Endothelial cell of umbilical vein (primary cell): ENCODE results near the gene ZNF302. TPM values are rescaled to one million over a fixed set of nuclear protein-coding genes. Genes with fewer than 3 reads are reported as not detected.

Experiments
- BruUV-seq: library from RNA; stranded (reverse); fragments of 400-500 nt; replicated peaks from 2 replicates; lab custom pipeline; 2021; lab: Mats Ljungman, UMichigan
- CTCF ChIA-PET: fragments of 300-600, 350-600 bp; sonication (Branson Sonifier 250); formaldehyde crosslinking; loops from one replicate; lab custom pipeline; 2021; ENCODE audit warnings: antibody characterized with exemption, inconsistent platforms; lab: Charles Lee
- POLR2A ChIA-PET: fragments of 300-600, 350-600 bp; sonication (Branson Sonifier 250); formaldehyde crosslinking; loops from one replicate; lab custom pipeline; 2021; ENCODE audit warnings: antibody characterized with exemption, inconsistent platforms; lab: Charles Lee
- DNase-seq: peaks from one replicate; pipeline ENCODE4 v3.0.0-alpha.2; 2011; ENCODE audit warnings: low read depth, low spot score
- FAIRE-seq: peaks from 2 replicates; lab custom pipeline; 2011; peaks lifted over from hg19 to GRCh38; lab: Jason Lieb, UNC
- H2AFZ ChIP-seq: 2 replicates; pipeline ENCODE4 v1.6.0; 2012; ENCODE audit warnings: low read depth, low read length, control low read depth, inconsistent platforms
- H3K27ac ChIP-seq: 2 replicates; pipeline ENCODE4 v1.5.1; 2011; ENCODE audit warnings: low read depth, mild to moderate bottlenecking, control low read depth, low read length, moderate library complexity; ENCODE audit not compliant: insufficient read depth
- H3K27me3 ChIP-seq, 2 experiments: 2 replicates each; pipeline versions ENCODE4 v1.6.0 to v1.6.1; 2011; ENCODE audit warnings: low read length in 2 of 2, mixed read lengths in 1 of 2; ENCODE audit not compliant: control insufficient read depth in 2 of 2, insufficient read depth in 2 of 2
- H3K36me3 ChIP-seq, 2 experiments: 2 replicates in 1 of 2; 3 replicates in 1 of 2; pipeline ENCODE4 v1.5.1; 2011; ENCODE audit warnings: low read length in 2 of 2, mild to moderate bottlenecking in 1 of 2, moderate library complexity in 1 of 2; ENCODE audit not compliant: control insufficient read depth in 2 of 2, insufficient read depth in 2 of 2; ENCODE audit errors: extremely low read depth in 1 of 2
- H3K4me1 ChIP-seq: 3 replicates; pipeline ENCODE4 v1.5.1; 2011; ENCODE audit warnings: mild to moderate bottlenecking, low read length; ENCODE audit not compliant: control insufficient read depth, insufficient read depth; ENCODE audit errors: extremely low read depth
- H3K4me2 ChIP-seq: 2 replicates; pipeline ENCODE4 v1.6.1; 2011; ENCODE audit warnings: low read length, control low read depth, mixed read lengths; ENCODE audit not compliant: insufficient read depth
- H3K4me3 ChIP-seq, 3 experiments: fragments of 200-600 bp in 1 of 3; sonication (generic), shearing (Covaris generic) in 1 of 3; replicated peaks in 1 of 3; 2 replicates each; pipeline ENCODE4 v1.5.1; 2011 to 2016; ENCODE audit warnings: control low read depth in 3 of 3, low read length in 3 of 3, mild to moderate bottlenecking in 2 of 3, inconsistent platforms in 1 of 3, low read depth in 1 of 3, moderate library complexity in 1 of 3; ENCODE audit not compliant: insufficient read depth in 1 of 3
- H3K79me2 ChIP-seq: 2 replicates; pipeline ENCODE4 v1.6.0; 2012; ENCODE audit warnings: low read length, inconsistent platforms; ENCODE audit not compliant: control insufficient read depth, insufficient read depth
- H3K9ac ChIP-seq: replicated peaks from 2 replicates; pipeline ENCODE3; 2011; ENCODE audit warnings: low read length, control low read depth; ENCODE audit not compliant: insufficient read depth; ENCODE audit errors: extremely low read depth
- H3K9me1 ChIP-seq: replicated peaks from 3 replicates; pipeline ENCODE4 v1.6.0; 2011; ENCODE audit warnings: mild to moderate bottlenecking, low read length; ENCODE audit not compliant: control insufficient read depth, insufficient read depth; ENCODE audit errors: extremely low read depth
- H3K9me3 ChIP-seq: replicated peaks from 2 replicates; pipeline ENCODE4 v1.5.1; 2012; ENCODE audit warnings: low read length, inconsistent platforms; ENCODE audit not compliant: control insufficient read depth, insufficient read depth
- H4K20me1 ChIP-seq: replicated peaks from 2 replicates; pipeline ENCODE3; 2011; ENCODE audit warnings: mild to moderate bottlenecking, low read length; ENCODE audit not compliant: control insufficient read depth, insufficient read depth; ENCODE audit errors: extremely low read depth
- EZH2 ChIP-seq: IDR thresholded peaks from 2 replicates; pipeline ENCODE4 v1.6.1; 2012; ENCODE audit warnings: borderline replicate concordance, low read depth, mild to moderate bottlenecking, moderate library complexity, low read length, inconsistent platforms; ENCODE audit not compliant: severe bottlenecking
- FOS ChIP-seq: IDR thresholded peaks from 2 replicates; pipeline ENCODE4 v1.6.1; 2011; ENCODE audit warnings: mild to moderate bottlenecking, low read length, moderate library complexity, borderline replicate concordance; ENCODE audit not compliant: insufficient read depth
- GATA2 ChIP-seq: IDR thresholded peaks from 2 replicates; pipeline ENCODE4 v1.7.0; 2011; ENCODE audit warnings: low read depth, mild to moderate bottlenecking, moderate library complexity, mixed read lengths, low read length; ENCODE audit not compliant: insufficient read length, insufficient read depth
- JUN ChIP-seq: IDR thresholded peaks from 2 replicates; pipeline ENCODE4 v1.6.1; 2011; ENCODE audit warnings: borderline replicate concordance, low read depth; ENCODE audit not compliant: insufficient read length, insufficient read depth
- MAX ChIP-seq: IDR thresholded peaks from 2 replicates; pipeline ENCODE4 v1.6.1; 2011; ENCODE audit not compliant: insufficient read depth, insufficient read length
- MYC ChIP-seq: IDR thresholded peaks from one replicate; pipeline ENCODE4 v1.6.1; 2011; ENCODE audit warnings: mild to moderate bottlenecking, low read depth, low read length
- POLR2A ChIP-seq: IDR thresholded peaks from 2 replicates; pipeline ENCODE4 v1.6.1; 2012; ENCODE audit warnings: low read depth, mild to moderate bottlenecking, control low read depth, low read length
- POLR2AphosphoS5 ChIP-seq: IDR thresholded peaks from 2 replicates; pipeline ENCODE4 v1.6.1; 2012; ENCODE audit warnings: low read depth, mild to moderate bottlenecking, control low read depth, low read length, moderate library complexity; ENCODE audit not compliant: insufficient read depth
- dilution Hi-C: fragments of 300-500 bp; cut with MboI; formaldehyde crosslinking; loops from one replicate; pipeline ENCODE4 v1.15.0; 2019; ENCODE audit warnings: low sequenced_read_pairs; ENCODE audit not compliant: extremely low pct_ligation_motif_present
- intact Hi-C: fragments of 100-400 bp; cut with micrococcal nuclease; formaldehyde crosslinking; loops from one replicate; pipeline ENCODE4 v1.10.0; 2022
- polyA plus RNA-seq, 4 experiments: library from polyadenylated mRNA; depleted of rRNA in 3 of 4; stranded (reverse) in 3 of 4; unstranded in 1 of 4; fragments of >200 nt; gene quantifications; 2 replicates each; pipeline versions ENCODE4 v1.2.1 to v1.2.3, GENCODE V29; 2011 to 2012; ENCODE audit warnings: missing spikeins in 1 of 4
- total RNA-seq: library from RNA; stranded (reverse); gene quantifications from 2 replicates; pipeline ENCODE4 v1.2.3, GENCODE V29; 2021
- TF ChIP-seq, protein P1 (sequence below), 2 donors: IDR thresholded peaks; 1 replicate in 1 of 2; 2 replicates in 1 of 2; pipeline ENCODE4 v1.5.1; 2011; ENCODE audit warnings: low read length in 2 of 2, mild to moderate bottlenecking in 2 of 2, moderate library complexity in 2 of 2, control low read depth in 1 of 2, inconsistent platforms in 1 of 2, low read depth in 1 of 2; ENCODE audit not compliant: insufficient read depth in 1 of 2; ENCODE audit errors: extremely low read depth in 1 of 2

The ZNF302 gene
- total and polyA plus RNA-seq, 2 donors (not counting 3 experiments of a cell fraction or from before 2014, with no cell fraction given) = 8.1 to 15.6 TPM

- Histone ChIP-seq H3K79me2 (no peaks in the 10 kb centered on the region), H3K9me3 (no peaks in the 10 kb centered on the region), H3K4me2 (no peak overlapping the region), H3K27me3 (peaks cover 0 to 2% of the 10 kb centered on the region in 2 experiments), H2AFZ (no peak overlapping the region), H3K27ac (no peak overlapping the region), H3K4me3 (no peak overlapping the region), H3K9me1 (no peaks in the 10 kb centered on the region), H3K4me1 (no peaks in the 10 kb centered on the region), H4K20me1 (no peaks in the 10 kb centered on the region), H3K36me3 (no peaks in the 10 kb centered on the region), H3K9ac (no peak overlapping the region)
- BruUV-seq = no TSS peak
- intact Hi-C loops = no loop called here
- CTCF ChIA-PET = interaction anchor here (1.1 kb wide), 1 partner anchor 8 kb away, joined by 3 read pairs; the partner anchor contains the start of genes SCGB2B2 and ZNF302
- FAIRE-seq (no peak), DNase-seq (no peak)
- POLR2A ChIA-PET = no interaction called here
- TF ChIP-seq FOS (no peak), GATA2 (no peak), MYC (no peak), POLR2A (no peak), EZH2 (no peak), POLR2AphosphoS5 (no peak), JUN (no peak), MAX (no peak)
- TF ChIP-seq, protein P1, sequence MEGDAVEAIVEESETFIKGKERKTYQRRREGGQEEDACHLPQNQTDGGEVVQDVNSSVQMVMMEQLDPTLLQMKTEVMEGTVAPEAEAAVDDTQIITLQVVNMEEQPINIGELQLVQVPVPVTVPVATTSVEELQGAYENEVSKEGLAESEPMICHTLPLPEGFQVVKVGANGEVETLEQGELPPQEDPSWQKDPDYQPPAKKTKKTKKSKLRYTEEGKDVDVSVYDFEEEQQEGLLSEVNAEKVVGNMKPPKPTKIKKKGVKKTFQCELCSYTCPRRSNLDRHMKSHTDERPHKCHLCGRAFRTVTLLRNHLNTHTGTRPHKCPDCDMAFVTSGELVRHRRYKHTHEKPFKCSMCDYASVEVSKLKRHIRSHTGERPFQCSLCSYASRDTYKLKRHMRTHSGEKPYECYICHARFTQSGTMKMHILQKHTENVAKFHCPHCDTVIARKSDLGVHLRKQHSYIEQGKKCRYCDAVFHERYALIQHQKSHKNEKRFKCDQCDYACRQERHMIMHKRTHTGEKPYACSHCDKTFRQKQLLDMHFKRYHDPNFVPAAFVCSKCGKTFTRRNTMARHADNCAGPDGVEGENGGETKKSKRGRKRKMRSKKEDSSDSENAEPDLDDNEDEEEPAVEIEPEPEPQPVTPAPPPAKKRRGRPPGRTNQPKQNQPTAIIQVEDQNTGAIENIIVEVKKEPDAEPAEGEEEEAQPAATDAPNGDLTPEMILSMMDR (IDR thresholded peaks at IDR 0.05; ENCODE audit: extremely low read depth in 1 of 2, insufficient read depth in 1 of 2, low read depth in 1 of 2, low read length in 2 of 2) = no peak
- dilution Hi-C loops = no loop called here
Observed at GRCh38 chr19:34669305-34669704, 8.2 kb upstream of the ZNF302 start.
